HG03066 (cell line): ENCODE results near the gene KIF26B.

Experiments used
- ATAC-seq: cut with Tn5 transposase; IDR thresholded peaks from one replicate; pipeline ENCODE4 v1.9.1; 2021; ENCODE audit warnings: low read depth; ENCODE audit not compliant: unreplicated experiment

KIF26B gene

GRCh38 chr1:245409341-245410195 lies 254.8 kb downstream of the KIF26B start:
- ATAC-seq = no peak

GRCh38 chr1:245411245-245412036 lies 256.7 kb downstream of the KIF26B start:
- ATAC-seq = no peak

GRCh38 chr1:245412306-245412705 lies 257.5 kb downstream of the KIF26B start:
- ATAC-seq = no peak

- no peak for ATAC-seq
Measured at GRCh38 chr1:245416781-245417180, 262.0 kb downstream of the KIF26B start.

GRCh38 chr1:245418077-245418476 lies 263.3 kb downstream of the KIF26B start:
- ATAC-seq = no peak

GRCh38 chr1:245419461-245419978 lies 264.7 kb downstream of the KIF26B start:
- ATAC-seq = no peak

GRCh38 chr1:245419989-245420388 lies 265.2 kb downstream of the KIF26B start:
- no peak for ATAC-seq

GRCh38 chr1:245420926-245421325 lies 266.1 kb downstream of the KIF26B start:
- no peak for ATAC-seq

- ATAC-seq = no peak
Measured at GRCh38 chr1:245428681-245429080, 273.9 kb downstream of the KIF26B start.

- no peak for ATAC-seq
Measured at GRCh38 chr1:245431706-245432105, 276.9 kb downstream of the KIF26B start.

- no peak for ATAC-seq
Measured at GRCh38 chr1:245432228-245432875, 277.6 kb downstream of the KIF26B start.

GRCh38 chr1:245433561-245433960 lies 278.8 kb downstream of the KIF26B start:
- ATAC-seq = no peak

GRCh38 chr1:245434280-245434679 lies 279.5 kb downstream of the KIF26B start:
- no peak for ATAC-seq

- ATAC-seq = no peak
Measured at GRCh38 chr1:245436407-245436806, 281.6 kb downstream of the KIF26B start.

GRCh38 chr1:245437369-245438062 lies 282.7 kb downstream of the KIF26B start:
- no peak for ATAC-seq

GRCh38 chr1:245440922-245441321 lies 286.1 kb downstream of the KIF26B start:
- ATAC-seq = no peak

GRCh38 chr1:245441689-245442088 lies 286.9 kb downstream of the KIF26B start:
- no peak for ATAC-seq

GRCh38 chr1:245444147-245444828 lies 289.5 kb downstream of the KIF26B start:
- no peak for ATAC-seq

- no peak for ATAC-seq
Measured at GRCh38 chr1:245444945-245445344, 290.2 kb downstream of the KIF26B start.

- no peak for ATAC-seq
Measured at GRCh38 chr1:245448531-245448930, 293.7 kb downstream of the KIF26B start.
